Measurements from ENCODE around the gene CRISPLD2.
A peak's percentile ranks its signal among the peaks of the same experiment; 100 is the strongest.

The CRISPLD2 gene

DNA sequence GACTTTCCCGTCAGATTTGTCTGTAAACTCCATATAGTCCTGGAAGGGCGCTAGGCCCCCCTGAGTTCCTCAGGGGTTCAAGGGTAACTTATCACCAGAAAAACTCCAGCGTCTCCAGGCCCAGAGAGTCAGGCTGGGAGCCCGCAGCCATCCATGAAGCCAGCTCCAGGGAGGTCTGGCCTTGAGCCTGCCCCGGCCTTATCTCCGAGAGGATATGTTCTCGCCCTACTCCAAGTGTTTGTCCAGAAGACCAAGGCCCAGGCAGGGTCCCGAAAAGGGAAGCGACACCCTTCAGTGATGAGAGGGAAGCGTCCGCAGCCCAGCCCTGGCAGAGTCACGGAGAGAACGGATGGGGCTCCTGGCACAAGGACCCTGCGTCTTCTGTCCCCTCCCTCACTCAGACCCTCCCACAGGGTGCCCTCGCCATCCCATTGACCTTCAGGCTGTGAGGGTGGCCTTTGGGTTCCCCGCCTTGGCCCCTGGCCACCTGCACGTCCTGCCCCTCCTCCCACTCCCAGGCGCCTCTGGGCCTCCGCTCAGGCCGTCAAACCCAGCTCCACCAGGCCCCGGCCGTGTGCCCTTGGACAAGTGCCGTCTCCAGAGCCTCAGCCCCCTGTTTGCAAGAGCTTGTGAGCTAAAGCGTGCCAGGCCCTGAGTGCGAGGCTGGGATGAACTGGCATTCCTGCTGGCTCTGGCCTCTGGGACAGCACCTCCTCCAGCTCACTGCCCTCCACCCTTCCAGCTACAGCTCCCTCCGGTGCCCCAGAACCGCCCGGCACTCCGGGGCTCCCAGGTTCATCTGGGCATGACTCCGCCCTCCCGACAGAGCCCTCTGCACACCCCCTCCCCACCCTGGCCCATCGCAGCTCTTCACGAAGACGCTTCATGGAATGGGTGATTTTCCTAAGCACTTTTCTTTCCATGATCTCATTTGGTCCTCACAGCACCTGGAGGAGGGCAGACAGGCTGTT is 108.1 kb downstream of the CRISPLD2 start (continued):
- TF ChIP-seq ZNF324 (tag by site-specific recombination; IDR thresholded peaks at IDR 0.05) (no peak), EGR2 (tag by site-specific recombination; IDR thresholded peaks at IDR 0.05; ENCODE audit: low read depth) (no peak)

DNA sequence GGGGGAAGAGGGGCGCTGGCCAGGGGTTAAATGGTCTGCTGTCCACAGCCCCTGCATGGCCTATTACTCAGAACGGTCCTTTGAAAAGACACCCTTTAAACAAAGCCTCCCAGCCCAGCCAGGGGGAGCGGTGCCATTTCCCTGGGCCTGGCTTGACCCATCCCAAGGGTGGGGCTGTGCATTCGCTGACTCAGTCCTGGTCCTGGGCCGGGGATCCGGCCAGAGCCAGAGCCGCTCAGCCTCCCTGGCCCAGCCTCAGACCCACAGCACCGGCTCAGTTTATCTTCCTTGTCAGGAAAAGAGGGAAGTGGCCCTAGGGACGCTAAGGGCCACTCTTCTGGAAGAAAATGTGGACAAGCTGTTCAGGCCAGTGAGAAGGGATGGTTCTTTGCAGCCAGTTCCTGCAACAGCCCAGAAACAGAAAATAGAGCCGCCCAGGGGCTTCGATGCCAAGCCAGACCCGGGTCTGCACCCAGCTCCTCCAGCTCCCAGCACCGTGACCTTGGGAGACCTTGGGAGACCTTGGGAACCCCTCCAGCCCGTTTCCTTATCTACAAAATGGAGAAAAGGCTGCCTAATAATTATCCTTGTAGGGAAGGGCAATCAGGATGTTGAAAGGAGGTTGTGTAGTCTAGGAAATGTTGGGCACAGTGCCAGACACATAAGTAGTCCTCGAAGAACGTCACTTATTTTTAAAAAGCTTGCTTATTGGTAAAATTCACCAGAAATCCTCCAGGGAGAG is 109.1 kb downstream of the CRISPLD2 start:
- POLR2A ChIA-PET, result no interaction called here
- Histone ChIP-seq H3K9me3 (ENCODE audit: control insufficient read depth, insufficient read depth, low read depth, low read length) (no peaks in the 10 kb centered on the region), H3K27ac (ENCODE audit: extremely low read depth, low read depth, low read length) (no peak overlapping the region), H3K4me3 (ENCODE audit: low read depth, low read length) (no peak overlapping the region), H3K36me3 (ENCODE audit: control insufficient read depth in 2 of 2, insufficient read depth in 1 of 2, low read length in 2 of 2) (no peaks in the 10 kb centered on the region), H3K4me1 (ENCODE audit: control insufficient read depth, insufficient read depth, low read length) (no peaks in the 10 kb centered on the region; the same call in 1 of the 2 replicates)
- CTCF ChIA-PET, result interaction anchor here (0.5 to 2.4 kb wide), 4 partner anchors 23 to 174 kb away, joined by 3 to 8 read pairs (median 4); no protein-coding TSS in a partner anchor
- TF ChIP-seq ZNF837 (tag by site-specific recombination; IDR thresholded peaks at IDR 0.05), result no peak
- TF ChIP-seq KLF1 (tag by site-specific recombination; IDR thresholded peaks at IDR 0.05), result 0 out of 2 replicates have a peak, but pooled peaks have one; percentile 21

DNA sequence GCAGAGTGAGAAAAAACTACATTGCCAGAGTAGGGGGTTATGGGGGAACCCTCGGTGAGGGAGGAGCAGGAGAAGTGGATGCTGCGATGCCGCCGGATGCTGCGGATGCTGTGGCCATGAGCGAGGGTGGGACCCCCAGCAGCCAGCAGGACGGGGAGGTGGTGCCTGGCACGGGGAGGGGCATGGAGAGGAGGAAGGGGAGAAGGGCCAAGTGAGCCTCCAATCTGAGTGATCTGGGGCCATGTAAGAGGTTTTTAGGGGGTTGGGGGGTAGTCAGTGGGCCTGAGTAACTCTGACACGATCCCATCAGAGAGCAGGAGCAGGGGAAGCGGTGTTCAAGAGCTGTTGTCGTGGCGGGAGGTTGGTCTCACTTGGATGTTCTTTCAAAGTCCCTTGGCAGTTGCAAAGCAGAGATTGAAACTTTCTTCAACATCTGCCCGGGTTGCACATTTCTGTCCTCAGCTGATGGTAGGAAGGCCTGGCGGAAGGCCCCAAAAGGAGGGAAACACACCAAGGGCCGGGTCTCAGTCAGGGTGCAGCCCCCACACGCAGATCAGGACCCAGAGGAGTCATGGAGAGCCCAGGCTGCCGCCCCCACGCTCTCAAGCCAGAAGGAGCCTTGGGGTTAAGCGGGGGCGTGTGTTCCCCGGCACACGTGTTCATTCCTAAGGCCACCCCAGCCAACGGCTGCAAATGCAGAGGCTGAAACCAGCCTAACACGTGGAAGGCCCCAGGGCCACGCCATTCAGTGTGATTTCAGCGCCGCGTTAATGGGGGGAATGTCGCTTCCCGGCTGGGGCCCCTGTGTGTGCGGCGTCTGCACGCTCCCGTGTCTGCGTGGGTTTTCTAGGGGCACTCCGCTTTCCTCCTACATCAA is 109.9 kb downstream of the CRISPLD2 start:
- ChIA-PET CTCF (interaction anchor here (0.5 to 1.0 kb wide), 3 partner anchors 22 to 175 kb away, joined by 3 to 4 read pairs (median 3); no protein-coding TSS in a partner anchor), POLR2A (no interaction called here)
- no peak for TF ChIP-seq ZNF843 (tag by site-specific recombination; IDR thresholded peaks at IDR 0.05)
- TF ChIP-seq BCL11B (tag by site-specific recombination; IDR thresholded peaks at IDR 0.05; ENCODE audit: low read depth), result no peak
- no peak for TF ChIP-seq ZNF366 (tag by site-specific recombination; conservative IDR thresholded peaks at IDR 0.05)
- TF ChIP-seq ZNF169 (tag by site-specific recombination; IDR thresholded peaks at IDR 0.05), result no peak
- TF ChIP-seq ZNF112 (tag by site-specific recombination; IDR thresholded peaks at IDR 0.05), result no peak
- TF ChIP-seq ZXDB (tag by site-specific recombination; IDR thresholded peaks at IDR 0.05), result no peak
- no peak for TF ChIP-seq ZNF133 (tag by site-specific recombination; IDR thresholded peaks at IDR 0.05)
- TF ChIP-seq ZNF211 (tag by site-specific recombination; IDR thresholded peaks at IDR 0.05; ENCODE audit: low read depth), result no peak
- TF ChIP-seq, protein P1, sequence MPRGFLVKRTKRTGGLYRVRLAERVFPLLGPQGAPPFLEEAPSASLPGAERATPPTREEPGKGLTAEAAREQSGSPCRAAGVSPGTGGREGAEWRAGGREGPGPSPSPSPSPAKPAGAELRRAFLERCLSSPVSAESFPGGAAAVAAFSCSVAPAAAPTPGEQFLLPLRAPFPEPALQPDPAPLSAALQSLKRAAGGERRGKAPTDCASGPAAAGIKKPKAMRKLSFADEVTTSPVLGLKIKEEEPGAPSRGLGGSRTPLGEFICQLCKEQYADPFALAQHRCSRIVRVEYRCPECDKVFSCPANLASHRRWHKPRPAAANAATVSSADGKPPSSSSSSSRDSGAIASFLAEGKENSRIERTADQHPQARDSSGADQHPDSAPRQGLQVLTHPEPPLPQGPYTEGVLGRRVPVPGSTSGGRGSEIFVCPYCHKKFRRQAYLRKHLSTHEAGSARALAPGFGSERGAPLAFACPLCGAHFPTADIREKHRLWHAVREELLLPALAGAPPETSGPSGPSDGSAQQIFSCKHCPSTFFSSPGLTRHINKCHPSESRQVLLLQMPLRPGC (tag by site-specific recombination; IDR thresholded peaks at IDR 0.05), result no peak
- TF ChIP-seq ZNF24 (tag by site-specific recombination; IDR thresholded peaks at IDR 0.05), result no peak
- no peak for TF ChIP-seq ZNF768 (tag by site-specific recombination; IDR thresholded peaks at IDR 0.05)
- no peak for TF ChIP-seq ZNF223 (tag by site-specific recombination; IDR thresholded peaks at IDR 0.05)
- no peak for TF ChIP-seq ZNF670 (tag by site-specific recombination; IDR thresholded peaks at IDR 0.05; ENCODE audit: low read depth)
- TF ChIP-seq ZNF274 (IDR thresholded peaks at IDR 0.05; ENCODE audit: low read length), result no peak
- TF ChIP-seq ZNF274 (tag by site-specific recombination; IDR thresholded peaks at IDR 0.05; ENCODE audit: borderline replicate concordance), result no peak
- TF ChIP-seq, protein P2, sequence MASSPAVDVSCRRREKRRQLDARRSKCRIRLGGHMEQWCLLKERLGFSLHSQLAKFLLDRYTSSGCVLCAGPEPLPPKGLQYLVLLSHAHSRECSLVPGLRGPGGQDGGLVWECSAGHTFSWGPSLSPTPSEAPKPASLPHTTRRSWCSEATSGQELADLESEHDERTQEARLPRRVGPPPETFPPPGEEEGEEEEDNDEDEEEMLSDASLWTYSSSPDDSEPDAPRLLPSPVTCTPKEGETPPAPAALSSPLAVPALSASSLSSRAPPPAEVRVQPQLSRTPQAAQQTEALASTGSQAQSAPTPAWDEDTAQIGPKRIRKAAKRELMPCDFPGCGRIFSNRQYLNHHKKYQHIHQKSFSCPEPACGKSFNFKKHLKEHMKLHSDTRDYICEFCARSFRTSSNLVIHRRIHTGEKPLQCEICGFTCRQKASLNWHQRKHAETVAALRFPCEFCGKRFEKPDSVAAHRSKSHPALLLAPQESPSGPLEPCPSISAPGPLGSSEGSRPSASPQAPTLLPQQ (tag by site-specific recombination; IDR thresholded peaks at IDR 0.05), result no peak
- TF ChIP-seq OVOL3 (tag by site-specific recombination; IDR thresholded peaks at IDR 0.05), result no peak
- no peak for TF ChIP-seq ZBTB8A (tag by site-specific recombination; IDR thresholded peaks at IDR 0.05)
- no peak for TF ChIP-seq SP3 (tag by site-specific recombination; IDR thresholded peaks at IDR 0.05)
- TF ChIP-seq ZNF266 (tag by site-specific recombination; IDR thresholded peaks at IDR 0.05; ENCODE audit: low read depth), result no peak
- no peak for TF ChIP-seq ZNF114 (tag by site-specific recombination; IDR thresholded peaks at IDR 0.05)
- Histone ChIP-seq H3K36me3 (ENCODE audit: control insufficient read depth in 2 of 2, insufficient read depth in 1 of 2, low read length in 2 of 2) (no peaks in the 10 kb centered on the region), H3K9me3 (ENCODE audit: control insufficient read depth, insufficient read depth, low read depth, low read length) (no peaks in the 10 kb centered on the region), H3K4me3 (ENCODE audit: low read depth, low read length) (no peak overlapping the region), H3K4me1 (ENCODE audit: control insufficient read depth, insufficient read depth, low read length) (no peaks in the 10 kb centered on the region; the same call in 1 of the 2 replicates), H3K27ac (ENCODE audit: extremely low read depth, low read depth, low read length) (no peak overlapping the region)

Measured in HEK293 (cell line).